GM13976 (cell line): ENCODE data around the gene WSCD2.

Experiments used
- DNase-seq: peaks from one replicate; pipeline ENCODE4 v3.0.0; 2012; ENCODE audit warnings: low spot score
- CTCF ChIP-seq: IDR thresholded peaks from 2 replicates; pipeline ENCODE4 v1.5.1; 2012; ENCODE audit warnings: borderline replicate concordance, mild to moderate bottlenecking; ENCODE audit not compliant: insufficient read depth; ENCODE audit errors: extremely low read depth, missing control alignments, control extremely low read depth
- in situ Hi-C: fragments of 300-500 bp; cut with MboI; formaldehyde crosslinking; loops from one replicate; pipeline ENCODE4 v1.12.0; 2022; ENCODE audit warnings: low sequenced_read_pairs, mixed read lengths, inconsistent platforms; ENCODE audit not compliant: unreplicated experiment

WSCD2 gene

GRCh38 chr12:108123402-108123801, 5.7 kb upstream of the WSCD2 start:
- in situ Hi-C loops: no loop called here
- DNase-seq: no peak
- TF ChIP-seq CTCF: no peak

GRCh38 chr12:108125073-108125472, 4.0 kb upstream of the WSCD2 start:
- no peak for TF ChIP-seq CTCF
- DNase-seq: no peak
- in situ Hi-C loops: no loop called here

DNA sequence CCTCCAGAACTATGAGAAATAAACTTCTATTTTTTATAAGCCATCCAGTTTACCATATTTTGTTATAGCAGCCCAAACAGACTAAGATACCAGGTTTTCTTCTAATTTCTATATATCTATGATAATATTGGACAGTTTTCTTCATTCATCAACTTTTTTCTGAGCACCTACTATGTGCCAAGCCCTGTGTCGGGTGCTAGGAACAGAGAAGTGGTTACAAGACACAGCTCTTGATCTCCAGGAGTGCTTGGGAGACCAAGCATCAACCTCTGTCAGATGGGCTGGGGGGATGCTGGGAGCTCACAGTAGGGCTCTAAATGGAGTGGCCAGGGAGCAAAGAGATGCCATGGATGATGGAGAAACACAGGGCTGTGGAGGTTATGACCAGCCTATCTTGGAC, 2.9 kb upstream of the WSCD2 start:
- in situ Hi-C loops: no loop called here
- no peak for TF ChIP-seq CTCF
- DNase-seq: no peak

DNA sequence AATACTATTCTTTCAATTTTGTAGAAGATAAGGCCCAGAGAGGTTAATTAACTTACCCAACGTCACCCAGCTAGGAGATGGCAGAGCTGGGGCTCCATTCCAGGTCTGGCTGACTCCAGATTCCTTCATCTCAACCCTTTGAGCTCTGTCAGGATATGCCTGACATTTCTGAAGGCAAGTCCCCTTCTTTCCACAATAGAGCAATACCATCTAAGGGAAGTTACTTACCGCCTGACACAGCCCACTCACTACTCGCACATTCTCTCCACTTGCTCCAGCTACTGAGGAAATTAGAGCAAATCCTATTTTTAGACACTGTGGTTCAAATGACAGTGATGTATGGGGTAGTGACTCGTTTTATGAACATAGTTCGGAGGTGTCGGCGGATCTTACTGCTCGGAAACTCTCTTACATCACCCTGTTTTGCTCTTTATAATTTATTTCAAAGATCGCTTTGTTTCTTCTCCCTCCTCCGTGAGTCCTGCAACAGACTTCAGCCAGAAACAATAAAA, 2.0 kb upstream of the WSCD2 start:
- no peak for TF ChIP-seq CTCF
- no peak for DNase-seq
- in situ Hi-C loops: no loop called here

- in situ Hi-C loops: no loop called here
- DNase-seq: no peak
- TF ChIP-seq CTCF: no peak
Measured at GRCh38 chr12:108127654-108128053, 1.4 kb upstream of the WSCD2 start.

- no peak for TF ChIP-seq CTCF
- DNase-seq: no peak
- in situ Hi-C loops: no loop called here
Measured at GRCh38 chr12:108128221-108129016, 669 bp upstream of the WSCD2 start.
